Suprapubic skin (tissue), 3 donors: ENCODE results near the gene UGDH.

Experiments used
- POLR2A ChIP-seq, 2 donors: fragments of 450-650 bp; IDR thresholded peaks; one replicate each; pipeline ENCODE4 v1.6.1; 2017; ENCODE audit warnings: antibody characterized with exemption in 2 of 2, mild to moderate bottlenecking in 2 of 2, moderate library complexity in 2 of 2
- TF ChIP-seq, protein P1 (sequence below), 2 donors: fragments of 200-600 bp in 1 of 2; fragments of 450-650 bp in 1 of 2; sonication (generic) in 1 of 2; IDR thresholded peaks; one replicate each; pipeline ENCODE4 v1.5.1; 2016 to 2019; ENCODE audit warnings: antibody characterized with exemption in 2 of 2, mild to moderate bottlenecking in 1 of 2, moderate library complexity in 1 of 2

DNA sequence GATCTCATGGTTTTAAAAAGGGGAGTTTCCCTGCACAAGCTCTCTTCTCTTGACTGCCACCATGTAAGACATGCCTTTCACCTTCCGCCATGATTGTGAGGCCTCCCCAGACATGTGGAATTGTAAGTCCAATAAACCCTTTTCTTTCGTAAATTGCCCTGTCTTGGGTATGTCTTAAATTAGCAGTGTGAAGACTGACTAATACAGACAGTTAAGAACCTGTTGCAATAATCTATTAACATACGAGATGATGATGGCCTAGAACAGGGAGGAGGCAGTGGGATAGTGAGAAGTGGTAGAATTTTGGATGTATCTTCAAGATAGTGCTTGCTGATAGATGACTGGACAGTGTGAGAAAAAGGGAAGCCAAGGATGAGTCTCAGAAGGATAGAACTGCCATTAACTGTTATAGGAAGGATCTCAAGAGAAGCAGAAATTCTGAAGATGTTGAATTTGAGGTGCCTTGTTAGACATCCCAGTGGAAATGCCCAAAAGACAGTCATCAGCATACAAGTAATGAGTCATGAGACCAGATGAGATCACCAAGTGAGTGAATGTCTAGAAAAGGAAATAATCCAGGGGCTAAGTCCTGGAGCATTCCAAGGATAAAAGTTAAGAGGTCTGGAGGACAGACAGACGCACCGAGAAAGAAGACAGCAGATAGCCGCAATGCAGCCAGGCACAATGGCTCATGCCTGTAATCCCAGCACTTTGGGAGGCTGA is 38.8 kb upstream of the UGDH start:
- TF ChIP-seq POLR2A (IDR thresholded peaks at IDR 0.05): no peak
- TF ChIP-seq, protein P1, sequence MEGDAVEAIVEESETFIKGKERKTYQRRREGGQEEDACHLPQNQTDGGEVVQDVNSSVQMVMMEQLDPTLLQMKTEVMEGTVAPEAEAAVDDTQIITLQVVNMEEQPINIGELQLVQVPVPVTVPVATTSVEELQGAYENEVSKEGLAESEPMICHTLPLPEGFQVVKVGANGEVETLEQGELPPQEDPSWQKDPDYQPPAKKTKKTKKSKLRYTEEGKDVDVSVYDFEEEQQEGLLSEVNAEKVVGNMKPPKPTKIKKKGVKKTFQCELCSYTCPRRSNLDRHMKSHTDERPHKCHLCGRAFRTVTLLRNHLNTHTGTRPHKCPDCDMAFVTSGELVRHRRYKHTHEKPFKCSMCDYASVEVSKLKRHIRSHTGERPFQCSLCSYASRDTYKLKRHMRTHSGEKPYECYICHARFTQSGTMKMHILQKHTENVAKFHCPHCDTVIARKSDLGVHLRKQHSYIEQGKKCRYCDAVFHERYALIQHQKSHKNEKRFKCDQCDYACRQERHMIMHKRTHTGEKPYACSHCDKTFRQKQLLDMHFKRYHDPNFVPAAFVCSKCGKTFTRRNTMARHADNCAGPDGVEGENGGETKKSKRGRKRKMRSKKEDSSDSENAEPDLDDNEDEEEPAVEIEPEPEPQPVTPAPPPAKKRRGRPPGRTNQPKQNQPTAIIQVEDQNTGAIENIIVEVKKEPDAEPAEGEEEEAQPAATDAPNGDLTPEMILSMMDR (IDR thresholded peaks at IDR 0.05): no peak
